Esophagus muscularis mucosa (tissue), 4 donors: ENCODE measurements around the gene TTLL1. TPM values are rescaled to one million over a fixed set of nuclear protein-coding genes. Genes with fewer than 3 reads are reported as not detected.

ENCODE experiments used
- DNase-seq: peaks from one replicate; pipeline ENCODE4 v3.0.0-alpha.2; 2017; ENCODE audit errors: extremely low spot score
- H3K27ac ChIP-seq, 4 donors: fragments of 200-600 bp; sonication (generic); replicated peaks in 1 of 4; 1 replicate in 3 of 4; 2 replicates in 1 of 4; pipeline ENCODE4 v1.5.1; 2016 to 2019; ENCODE audit warnings: mild to moderate bottlenecking in 1 of 4
- H3K27me3 ChIP-seq, 4 donors: fragments of 200-600 bp; sonication (generic); one replicate each; pipeline versions ENCODE4 v1.5.1 to v1.6.0; 2016 to 2019
- H3K36me3 ChIP-seq, 4 donors: fragments of 200-600 bp; sonication (generic); one replicate each; pipeline ENCODE4 v1.5.1; 2016 to 2019
- H3K4me1 ChIP-seq, 4 donors: fragments of 200-600 bp; sonication (generic); one replicate each; pipeline ENCODE4 v1.5.1; 2016 to 2019
- H3K4me3 ChIP-seq, 4 donors: fragments of 200-600 bp; sonication (generic); 1 replicate in 2 of 4; 2 replicates in 2 of 4; pipeline ENCODE4 v1.5.1; 2016 to 2019; ENCODE audit warnings: mild to moderate bottlenecking in 4 of 4, moderate library complexity in 1 of 4
- H3K9me3 ChIP-seq, 4 donors: fragments of 200-600 bp; sonication (generic); 1 replicate in 3 of 4; 2 replicates in 1 of 4; pipeline ENCODE4 v1.5.1; 2016 to 2019
- EP300 ChIP-seq: sonication (generic); formaldehyde crosslinking; IDR thresholded peaks from one replicate; pipeline ENCODE4 v1.6.1; 2017; ENCODE audit warnings: antibody characterized with exemption
- POLR2A ChIP-seq: fragments of 450-650 bp; IDR thresholded peaks from one replicate; pipeline ENCODE4 v1.6.1; 2017; ENCODE audit warnings: antibody characterized with exemption, moderate library complexity, mild to moderate bottlenecking, low read depth
- POLR2AphosphoS5 ChIP-seq, 2 donors: sonication (generic); formaldehyde crosslinking; IDR thresholded peaks; one replicate each; pipeline ENCODE4 v1.6.1; 2017; ENCODE audit warnings: antibody characterized with exemption in 2 of 2
- WGBS: methylation state at CpG from one replicate; pipeline ENCODE4 v1.1.5; 2018; 5-methylcytosine and 5-hydroxymethylcytosine counted together
- intact Hi-C: fragments of 100-400 bp; cut with DNase I; formaldehyde crosslinking; loops from one replicate; pipeline ENCODE4 v1.15.1; 2023
- total RNA-seq, 4 donors: library from RNA; depleted of rRNA; stranded (reverse); fragments of >200 nt; gene quantifications; one replicate each; pipeline versions ENCODE4 v1.1.0 to v1.2.1, GENCODE V29; 2016
- TF ChIP-seq, protein P1 (sequence below), 3 experiments: fragments of 200-600 bp in 2 of 3; fragments of 450-650 bp in 1 of 3; sonication (generic) in 2 of 3; IDR thresholded peaks; one replicate each; pipeline ENCODE4 v1.5.1; 2017 to 2019; ENCODE audit warnings: antibody characterized with exemption in 3 of 3, mild to moderate bottlenecking in 2 of 3, moderate library complexity in 1 of 3

Gene TTLL1
- total RNA-seq, 4 donors from 2014 or later = 2.8 to 7.3 (median 4.1) TPM

DNA sequence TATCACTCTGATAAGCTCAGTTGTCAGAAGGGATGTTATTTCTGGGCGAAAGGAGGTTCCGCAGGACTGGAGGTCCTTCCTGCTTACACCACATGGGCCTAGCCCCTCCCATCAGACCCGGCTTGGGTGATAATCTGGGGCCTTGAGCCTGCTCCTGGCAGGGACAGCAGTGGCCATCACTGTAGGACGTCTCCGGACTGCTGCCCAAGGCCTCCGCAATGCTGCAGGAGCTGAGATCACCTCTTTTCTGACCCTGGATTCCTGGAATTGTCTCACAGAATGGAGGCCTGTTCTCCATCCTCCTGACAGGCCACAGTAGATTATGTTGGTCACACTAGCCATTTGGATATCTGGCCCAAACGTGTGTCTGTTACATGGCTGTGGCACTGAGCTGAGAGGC lies 12.1 kb upstream of the TTLL1 start:
- 38% methylated on average over 3 of the region's 7 CpGs for WGBS
- Histone ChIP-seq H3K27ac (no peak overlapping the region), H3K4me1 (peaks cover 0 to 15% (median 0%) of the 10 kb centered on the region in 4 donors), H3K36me3 (no peaks in the 10 kb centered on the region), H3K9me3 (peaks cover 0 to 8% (median 6%) of the 10 kb centered on the region in 4 donors), H3K4me3 (no peak overlapping the region), H3K27me3 (no peaks in the 10 kb centered on the region)
- no peak for DNase-seq
- no peak for TF ChIP-seq EP300
- TF ChIP-seq, protein P1, sequence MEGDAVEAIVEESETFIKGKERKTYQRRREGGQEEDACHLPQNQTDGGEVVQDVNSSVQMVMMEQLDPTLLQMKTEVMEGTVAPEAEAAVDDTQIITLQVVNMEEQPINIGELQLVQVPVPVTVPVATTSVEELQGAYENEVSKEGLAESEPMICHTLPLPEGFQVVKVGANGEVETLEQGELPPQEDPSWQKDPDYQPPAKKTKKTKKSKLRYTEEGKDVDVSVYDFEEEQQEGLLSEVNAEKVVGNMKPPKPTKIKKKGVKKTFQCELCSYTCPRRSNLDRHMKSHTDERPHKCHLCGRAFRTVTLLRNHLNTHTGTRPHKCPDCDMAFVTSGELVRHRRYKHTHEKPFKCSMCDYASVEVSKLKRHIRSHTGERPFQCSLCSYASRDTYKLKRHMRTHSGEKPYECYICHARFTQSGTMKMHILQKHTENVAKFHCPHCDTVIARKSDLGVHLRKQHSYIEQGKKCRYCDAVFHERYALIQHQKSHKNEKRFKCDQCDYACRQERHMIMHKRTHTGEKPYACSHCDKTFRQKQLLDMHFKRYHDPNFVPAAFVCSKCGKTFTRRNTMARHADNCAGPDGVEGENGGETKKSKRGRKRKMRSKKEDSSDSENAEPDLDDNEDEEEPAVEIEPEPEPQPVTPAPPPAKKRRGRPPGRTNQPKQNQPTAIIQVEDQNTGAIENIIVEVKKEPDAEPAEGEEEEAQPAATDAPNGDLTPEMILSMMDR (IDR thresholded peaks at IDR 0.05) = no peak
- TF ChIP-seq POLR2AphosphoS5 (IDR thresholded peaks at IDR 0.05) = no peak
- no peak for TF ChIP-seq POLR2A
- intact Hi-C loops = no loop called here

GRCh38 chr22:43100225-43100624 lies 11.0 kb upstream of the TTLL1 start:
- no peaks in the 10 kb centered on the region for H3K36me3 ChIP-seq
- 56% methylated on average over 4 of the region's 5 CpGs for WGBS
- TF ChIP-seq POLR2AphosphoS5 (IDR thresholded peaks at IDR 0.05) (no peak), POLR2A (no peak), EP300 (no peak)
- TF ChIP-seq, protein P1 (IDR thresholded peaks at IDR 0.05) = no peak
- H3K27ac ChIP-seq = no peak overlapping the region
- no peaks in the 10 kb centered on the region for H3K27me3 ChIP-seq
- no peak overlapping the region for H3K4me3 ChIP-seq
- H3K9me3 ChIP-seq = peaks cover 0 to 8% (median 6%) of the 10 kb centered on the region in 4 donors
- peaks cover 0 to 15% (median 0%) of the 10 kb centered on the region in 4 donors for H3K4me1 ChIP-seq
- DNase-seq = no peak
- intact Hi-C loops = no loop called here

GRCh38 chr22:43099095-43099494 lies 9.9 kb upstream of the TTLL1 start:
- H3K27ac ChIP-seq = no peak overlapping the region
- no peak overlapping the region for H3K4me3 ChIP-seq
- peaks cover 0 to 8% (median 6%) of the 10 kb centered on the region in 4 donors for H3K9me3 ChIP-seq
- DNase-seq = no peak
- WGBS = 73% methylated on average over 4 of the region's 4 CpGs
- H3K4me1 ChIP-seq = peaks cover 0 to 15% (median 0%) of the 10 kb centered on the region in 4 donors
- TF ChIP-seq EP300 (no peak), POLR2AphosphoS5 (IDR thresholded peaks at IDR 0.05) (no peak), POLR2A (no peak)
- TF ChIP-seq, protein P1 (IDR thresholded peaks at IDR 0.05) = no peak
- intact Hi-C loops = no loop called here
- no peaks in the 10 kb centered on the region for H3K27me3 ChIP-seq
- H3K36me3 ChIP-seq = no peaks in the 10 kb centered on the region

DNA sequence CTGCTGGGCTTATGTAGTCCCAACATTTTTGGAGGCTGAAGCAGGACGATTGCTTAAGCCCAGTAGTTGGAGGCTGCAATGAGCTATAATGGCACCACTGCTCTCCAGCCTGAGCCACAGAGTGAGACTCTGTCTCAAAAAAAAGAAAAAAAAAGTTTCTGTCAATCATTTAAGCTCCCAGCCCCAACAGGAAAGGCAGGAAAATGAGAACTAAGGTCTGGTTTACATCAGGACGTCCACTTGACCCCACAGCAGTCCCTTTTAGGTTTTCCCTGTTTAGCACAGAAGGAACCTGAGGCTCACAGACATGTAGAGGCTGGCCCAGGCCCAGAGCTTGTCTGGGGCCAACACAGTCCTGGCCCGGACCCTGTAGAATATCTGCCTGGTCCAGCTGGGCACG lies 9.2 kb upstream of the TTLL1 start:
- 60% methylated on average over 4 of the region's 4 CpGs for WGBS
- H3K9me3 ChIP-seq = peaks cover 0 to 8% (median 6%) of the 10 kb centered on the region in 4 donors
- no peak overlapping the region for H3K4me3 ChIP-seq
- intact Hi-C loops = no loop called here
- peaks cover 0 to 9% (median 0%) of the 10 kb centered on the region in 4 donors for H3K4me1 ChIP-seq
- H3K27me3 ChIP-seq = no peaks in the 10 kb centered on the region
- no peak for DNase-seq
- TF ChIP-seq POLR2A = no peak
- TF ChIP-seq, protein P1 (IDR thresholded peaks at IDR 0.05) = no peak
- no peak for TF ChIP-seq EP300
- no peak for TF ChIP-seq POLR2AphosphoS5 (IDR thresholded peaks at IDR 0.05)
- H3K36me3 ChIP-seq = no peaks in the 10 kb centered on the region
- H3K27ac ChIP-seq = no peak overlapping the region

DNA sequence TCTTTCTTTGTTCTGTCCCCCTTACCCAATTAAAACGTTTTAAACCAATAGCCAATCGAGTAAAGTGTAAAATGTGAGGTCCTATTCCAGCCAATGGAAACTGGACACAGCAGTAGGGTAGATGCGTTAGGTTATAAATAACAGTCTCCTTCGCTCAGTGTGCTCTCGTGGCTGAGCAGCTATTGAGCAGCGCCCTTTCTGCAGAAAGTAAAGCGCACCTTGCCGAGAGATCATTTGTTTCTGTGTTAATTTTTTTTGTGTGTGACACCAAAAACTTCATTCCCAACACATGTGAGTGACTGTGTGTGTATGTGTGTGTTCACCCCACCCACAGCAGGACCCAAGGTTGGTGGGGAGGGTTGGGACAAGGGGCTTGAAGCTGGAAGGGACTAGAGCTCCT lies 7.2 kb upstream of the TTLL1 start:
- no peaks in the 10 kb centered on the region for H3K27me3 ChIP-seq
- no peak for TF ChIP-seq POLR2AphosphoS5 (IDR thresholded peaks at IDR 0.05)
- TF ChIP-seq, protein P1 (IDR thresholded peaks at IDR 0.05) = no peak
- no peak for TF ChIP-seq POLR2A
- H3K9me3 ChIP-seq = peaks cover 0 to 8% (median 6%) of the 10 kb centered on the region in 4 donors
- DNase-seq = no peak
- H3K4me3 ChIP-seq = no peak overlapping the region
- WGBS = 88% methylated on average over 8 of the region's 8 CpGs
- peaks cover 0 to 7% (median 0%) of the 10 kb centered on the region in 4 donors for H3K4me1 ChIP-seq
- no peaks in the 10 kb centered on the region for H3K36me3 ChIP-seq
- intact Hi-C loops = no loop called here
- no peak overlapping the region for H3K27ac ChIP-seq
